Breast epithelium (tissue), 4 donors: ENCODE results near the gene SLC4A8. TPM values are rescaled to one million over a fixed set of nuclear protein-coding genes. Genes with fewer than 3 reads are reported as not detected.

ENCODE experiments used
- DNase-seq, 2 donors: peaks; one replicate each; pipeline ENCODE4 v3.0.0-alpha.2; 2019; ENCODE audit warnings: low spot score in 2 of 2
- H3K27ac ChIP-seq, 2 donors: fragments of 200-600 bp; sonication (generic) in 1 of 2; one replicate each; pipeline ENCODE4 v1.5.1; 2016 to 2019; ENCODE audit warnings: mild to moderate bottlenecking in 1 of 2
- H3K27me3 ChIP-seq, 2 donors: fragments of 200-600 bp; sonication (generic) in 1 of 2; one replicate each; pipeline versions ENCODE4 v1.5.1 to v1.6.0; 2017 to 2019; ENCODE audit warnings: control low read depth in 1 of 2, mild to moderate bottlenecking in 1 of 2
- H3K36me3 ChIP-seq: fragments of 200-600 bp; one replicate; pipeline ENCODE4 v1.5.1; 2019
- H3K4me1 ChIP-seq, 2 donors: fragments of 200-600 bp; sonication (generic); one replicate each; pipeline ENCODE4 v1.5.1; 2016 to 2019; ENCODE audit warnings: control low read depth in 1 of 2
- H3K4me3 ChIP-seq, 3 donors: fragments of 200-600 bp; sonication (generic); 1 replicate in 2 of 3; 2 replicates in 1 of 3; pipeline ENCODE4 v1.5.1; 2016 to 2019; ENCODE audit warnings: mild to moderate bottlenecking in 3 of 3, moderate library complexity in 2 of 3
- H3K9me3 ChIP-seq, 2 donors: fragments of 200-600 bp; sonication (generic) in 1 of 2; one replicate each; pipeline ENCODE4 v1.5.1; 2016 to 2019; ENCODE audit warnings: control low read depth in 1 of 2
- POLR2A ChIP-seq: fragments of 450-650 bp; IDR thresholded peaks from one replicate; pipeline ENCODE4 v1.6.1; 2016; ENCODE audit warnings: antibody characterized with exemption, mild to moderate bottlenecking, moderate library complexity
- POLR2AphosphoS5 ChIP-seq, 3 donors: sonication (generic); formaldehyde crosslinking; IDR thresholded peaks; one replicate each; pipeline ENCODE4 v1.6.1; 2017; ENCODE audit warnings: antibody characterized with exemption in 3 of 3
- intact Hi-C: fragments of 100-400 bp; cut with DNase I; formaldehyde crosslinking; loops from one replicate; pipeline ENCODE4 v1.15.1; 2023; ENCODE audit warnings: low total_unique reads
- total RNA-seq, 3 donors: library from RNA; depleted of rRNA; stranded (reverse); fragments of >200 nt; gene quantifications; one replicate each; pipeline ENCODE4 v1.1.0, GENCODE V29; 2016
- TF ChIP-seq, protein P1 (sequence below), 3 donors: fragments of 450-650 bp; IDR thresholded peaks; one replicate each; pipeline ENCODE4 v1.5.1; 2016 to 2017; ENCODE audit warnings: antibody characterized with exemption in 3 of 3, mild to moderate bottlenecking in 3 of 3, moderate library complexity in 3 of 3

The SLC4A8 gene
- 1 to 10 TPM in 2 of 3 donors, under 1 TPM in 1; 0.64 to 8.3 (median 6.2) TPM for total RNA-seq

DNA sequence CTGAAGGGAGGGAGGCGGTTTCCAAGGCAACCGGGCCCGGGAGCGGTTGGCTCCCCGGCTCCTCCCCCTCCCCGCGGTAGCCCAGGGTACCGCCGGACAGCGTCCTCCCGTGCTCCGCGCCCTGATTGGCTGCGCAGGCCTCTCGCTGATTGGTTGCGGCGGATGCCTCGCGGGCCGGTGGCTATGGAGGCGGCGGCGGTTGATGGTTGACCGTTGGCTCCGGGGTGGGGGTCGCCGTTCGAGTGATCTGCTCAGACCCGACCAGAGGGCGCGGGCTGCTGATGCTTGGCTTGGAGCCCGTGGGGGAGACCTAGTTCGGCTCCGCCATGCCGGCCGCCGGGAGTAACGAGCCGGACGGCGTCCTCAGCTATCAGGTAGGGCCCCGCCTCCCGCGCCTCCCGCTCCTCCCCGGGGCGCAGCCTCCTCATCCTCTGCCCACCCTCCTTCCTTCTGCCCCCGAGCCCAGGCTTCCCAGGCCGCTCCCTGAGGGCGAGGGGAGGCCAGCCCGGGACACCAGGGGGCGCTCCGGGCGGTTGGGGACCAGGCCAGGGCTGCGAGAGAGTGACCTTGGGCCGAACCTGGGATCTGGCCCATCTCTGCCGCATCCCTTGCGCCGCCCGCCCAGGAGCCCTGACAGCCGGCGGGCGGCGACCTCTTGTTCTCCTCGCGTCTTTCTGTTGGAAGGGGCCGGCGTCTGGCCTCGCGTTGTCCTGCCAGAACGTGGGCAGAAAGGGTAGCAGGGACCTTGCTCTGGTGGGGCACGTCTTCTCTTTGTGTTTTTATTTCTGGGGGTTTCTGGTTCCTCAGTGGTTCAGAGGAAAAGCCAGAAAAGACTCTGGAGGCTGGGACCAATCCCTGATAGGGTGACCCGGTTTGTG lies at the start of gene SLC4A8:
SLC4A8 (plus strand) TSS at position 170 of the 878 bp plus-strand sequence; CDS start at position 327, 157 bp downstream.
- DNase-seq: peak; percentile 29 to 69
- Histone ChIP-seq H3K4me1 (no peaks in the 10 kb centered on the region), H3K27me3 (no peaks in the 10 kb centered on the region), H3K4me3 (peak within 1 kb of the TSS; percentile 34 to 74 (median 56)), H3K36me3 (no peaks in the 10 kb centered on the region), H3K9me3 (no peaks in the 10 kb centered on the region), H3K27ac (no peak within 1 kb of the TSS)
- TF ChIP-seq, protein P1, sequence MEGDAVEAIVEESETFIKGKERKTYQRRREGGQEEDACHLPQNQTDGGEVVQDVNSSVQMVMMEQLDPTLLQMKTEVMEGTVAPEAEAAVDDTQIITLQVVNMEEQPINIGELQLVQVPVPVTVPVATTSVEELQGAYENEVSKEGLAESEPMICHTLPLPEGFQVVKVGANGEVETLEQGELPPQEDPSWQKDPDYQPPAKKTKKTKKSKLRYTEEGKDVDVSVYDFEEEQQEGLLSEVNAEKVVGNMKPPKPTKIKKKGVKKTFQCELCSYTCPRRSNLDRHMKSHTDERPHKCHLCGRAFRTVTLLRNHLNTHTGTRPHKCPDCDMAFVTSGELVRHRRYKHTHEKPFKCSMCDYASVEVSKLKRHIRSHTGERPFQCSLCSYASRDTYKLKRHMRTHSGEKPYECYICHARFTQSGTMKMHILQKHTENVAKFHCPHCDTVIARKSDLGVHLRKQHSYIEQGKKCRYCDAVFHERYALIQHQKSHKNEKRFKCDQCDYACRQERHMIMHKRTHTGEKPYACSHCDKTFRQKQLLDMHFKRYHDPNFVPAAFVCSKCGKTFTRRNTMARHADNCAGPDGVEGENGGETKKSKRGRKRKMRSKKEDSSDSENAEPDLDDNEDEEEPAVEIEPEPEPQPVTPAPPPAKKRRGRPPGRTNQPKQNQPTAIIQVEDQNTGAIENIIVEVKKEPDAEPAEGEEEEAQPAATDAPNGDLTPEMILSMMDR (IDR thresholded peaks at IDR 0.05): peak in 2 of 3 donors; percentile 37 to 42
- TF ChIP-seq POLR2AphosphoS5 (IDR thresholded peaks at IDR 0.05): no peak
- intact Hi-C loops: no loop called here

DNA sequence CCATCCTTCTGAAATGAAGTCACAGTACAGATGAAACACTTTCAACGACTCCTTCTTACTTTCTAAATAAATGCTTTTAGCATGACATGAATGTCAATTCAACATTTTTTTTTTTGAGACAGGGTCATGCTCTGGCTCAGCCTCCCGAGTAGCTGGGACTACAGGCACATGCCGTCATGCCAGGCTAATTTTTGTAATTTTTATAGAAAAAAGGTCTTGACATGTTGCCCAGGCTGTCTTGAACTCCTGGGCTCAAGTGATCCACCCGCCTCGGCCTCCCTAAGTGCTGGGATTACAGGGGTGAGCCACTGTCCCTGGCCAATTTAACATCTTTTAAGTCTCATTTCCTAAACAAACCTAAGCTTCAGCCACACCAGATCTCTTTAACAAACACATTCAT lies 49.8 kb upstream of the SLC4A8 start:
- intact Hi-C loops: no loop called here
- DNase-seq: no peak
- TF ChIP-seq POLR2AphosphoS5 (IDR thresholded peaks at IDR 0.05) (no peak), POLR2A (no peak)
- TF ChIP-seq, protein P1 (IDR thresholded peaks at IDR 0.05): no peak
- H3K27ac ChIP-seq: no peak overlapping the region
- no peak overlapping the region for H3K4me3 ChIP-seq
- no peaks in the 10 kb centered on the region for H3K36me3 ChIP-seq
- H3K9me3 ChIP-seq: no peaks in the 10 kb centered on the region
- H3K27me3 ChIP-seq: no peaks in the 10 kb centered on the region
- H3K4me1 ChIP-seq: no peaks in the 10 kb centered on the region

DNA sequence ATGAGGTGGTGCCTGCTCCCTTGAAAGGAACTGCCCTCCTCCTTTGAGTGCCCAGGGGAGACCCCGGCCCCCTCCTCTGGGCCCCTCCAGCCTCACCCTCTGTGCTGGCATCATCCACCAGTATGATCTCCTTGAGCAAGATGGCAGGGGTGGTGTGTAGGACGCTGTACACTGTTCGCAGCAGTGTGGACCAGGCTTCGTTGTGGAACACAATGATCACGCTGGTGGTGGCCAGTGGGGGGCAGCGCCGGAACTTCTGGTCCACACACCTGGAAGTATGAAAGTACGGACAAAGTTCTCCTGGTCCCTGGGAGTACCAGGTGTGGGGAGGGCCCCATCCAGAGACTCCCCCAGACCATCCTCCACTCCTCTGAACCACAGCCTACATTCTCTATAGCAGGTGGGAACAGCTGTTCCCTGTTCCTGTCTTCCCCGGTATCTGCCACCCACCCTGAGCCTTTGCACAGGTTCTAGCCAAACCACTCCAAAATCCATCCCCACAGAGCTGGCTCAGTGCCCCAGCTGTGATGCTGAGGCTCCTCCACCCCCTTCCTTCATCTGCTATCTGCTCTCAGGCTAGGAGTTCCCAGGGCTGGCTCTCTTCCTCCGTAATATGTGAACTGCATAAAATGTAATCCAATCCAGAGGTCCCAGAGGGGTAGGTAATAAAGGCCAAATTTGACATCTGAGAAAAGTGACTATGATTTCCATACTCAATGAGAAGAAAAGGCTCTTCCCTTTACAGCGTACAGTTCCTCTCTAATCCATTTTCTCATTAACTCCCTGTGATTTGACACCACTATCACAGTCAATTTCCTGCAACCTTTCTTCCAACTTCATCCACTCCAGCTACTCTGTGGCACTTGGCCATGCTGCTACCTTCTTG lies 47.3 kb upstream of the SLC4A8 start:
- TF ChIP-seq POLR2AphosphoS5 (IDR thresholded peaks at IDR 0.05) (no peak), POLR2A (no peak)
- TF ChIP-seq, protein P1 (IDR thresholded peaks at IDR 0.05): no peak
- intact Hi-C loops: no loop called here
- no peaks in the 10 kb centered on the region for H3K27me3 ChIP-seq
- DNase-seq: no peak
- no peak overlapping the region for H3K4me3 ChIP-seq
- H3K27ac ChIP-seq: no peak overlapping the region
- no peaks in the 10 kb centered on the region for H3K4me1 ChIP-seq
- H3K9me3 ChIP-seq: no peaks in the 10 kb centered on the region
- H3K36me3 ChIP-seq: no peaks in the 10 kb centered on the region

DNA sequence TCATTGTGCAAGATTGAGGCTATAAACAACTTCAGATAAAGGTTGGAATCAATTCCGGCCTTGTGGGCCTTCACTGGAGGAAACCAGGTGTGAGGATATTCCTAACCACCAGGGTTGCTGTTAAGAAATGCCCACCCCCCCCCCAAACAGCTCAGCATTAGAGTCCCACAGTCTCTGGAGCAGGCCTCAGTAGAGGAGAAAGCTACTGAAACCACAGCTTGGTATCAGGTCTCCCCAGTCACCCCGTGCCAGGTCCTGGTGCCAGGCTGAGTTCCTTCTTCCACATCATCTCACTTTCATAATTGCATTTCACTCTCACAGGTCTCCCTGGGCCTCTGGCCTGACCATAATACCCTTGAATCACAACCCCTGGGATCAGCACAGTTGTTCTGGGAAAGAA lies 45.9 kb upstream of the SLC4A8 start:
- Histone ChIP-seq H3K4me3 (no peak overlapping the region), H3K9me3 (no peaks in the 10 kb centered on the region), H3K27ac (no peak overlapping the region), H3K27me3 (no peaks in the 10 kb centered on the region), H3K36me3 (no peaks in the 10 kb centered on the region), H3K4me1 (no peaks in the 10 kb centered on the region)
- DNase-seq: no peak
- TF ChIP-seq POLR2AphosphoS5 (IDR thresholded peaks at IDR 0.05): no peak
- no peak for TF ChIP-seq POLR2A
- TF ChIP-seq, protein P1 (IDR thresholded peaks at IDR 0.05): no peak
- intact Hi-C loops: no loop called here
